H1 (cell line): ENCODE data around the gene R3HDM4. TPM values are rescaled to one million over a fixed set of nuclear protein-coding genes. Genes with fewer than 3 reads are reported as not detected.
A peak's percentile ranks its signal among the peaks of the same experiment; 100 is the strongest.

Experiments
- CBX5 ChIP-seq: fragments of 300-800, 300-1000 bp; sonication (generic); IDR thresholded peaks from 2 replicates; pipeline ENCODE4 v1.7.1; 2016; ENCODE audit warnings: antibody characterized with exemption, low read length, low read depth
- CTCF ChIP-seq, 3 experiments: IDR thresholded peaks; 1 replicate in 2 of 3; 2 replicates in 1 of 3; pipeline versions ENCODE4 v1.5.1 to v1.6.1; 2011; ENCODE audit warnings: low read length in 3 of 3, mild to moderate bottlenecking in 3 of 3, inconsistent platforms in 2 of 3, low read depth in 1 of 3, moderate library complexity in 1 of 3; ENCODE audit not compliant: insufficient read depth in 1 of 3; ENCODE audit errors: control extremely low read depth in 1 of 3
- E2F6 ChIP-seq: IDR thresholded peaks from 2 replicates; pipeline ENCODE4 v1.6.1; 2012; ENCODE audit warnings: inconsistent platforms
- FOSL1 ChIP-seq: IDR thresholded peaks from 2 replicates; pipeline ENCODE4 v1.6.1; 2011; ENCODE audit warnings: mild to moderate bottlenecking, low read depth, low read length, moderate library complexity; ENCODE audit not compliant: insufficient read depth
- KDM1A ChIP-seq: fragments of 200-600, 300-600 bp; sonication (generic); IDR thresholded peaks from 2 replicates; pipeline ENCODE4 v1.7.1; 2016; ENCODE audit warnings: mild to moderate bottlenecking, low read length, borderline replicate concordance
- KDM4A ChIP-seq: IDR thresholded peaks from one replicate; pipeline ENCODE4 v1.7.1; 2012; ENCODE audit warnings: low read depth, mild to moderate bottlenecking, moderate library complexity, low read length, inconsistent platforms; ENCODE audit not compliant: severe bottlenecking
- NRF1 ChIP-seq: IDR thresholded peaks from 2 replicates; pipeline ENCODE4 v1.6.1; 2011; ENCODE audit warnings: mild to moderate bottlenecking, low read depth, low read length, improper control_type of control experiment
- PHF8 ChIP-seq: fragments of 200-600 bp; sonication (generic); conservative IDR thresholded peaks from 2 replicates; pipeline ENCODE4 v1.7.1; 2012; ENCODE audit warnings: low read depth, mild to moderate bottlenecking, inconsistent platforms, low read length, moderate library complexity
- POLR2AphosphoS5 ChIP-seq: IDR thresholded peaks from 2 replicates; pipeline ENCODE4 v1.6.1; 2011; ENCODE audit warnings: low read depth, low read length
- POU5F1 ChIP-seq: IDR thresholded peaks from 2 replicates; pipeline ENCODE4 v1.6.1; 2011; ENCODE audit warnings: low read depth, mild to moderate bottlenecking, low read length, moderate library complexity
- RBBP5 ChIP-seq: IDR thresholded peaks from 2 replicates; pipeline ENCODE4 v1.7.1; 2012; ENCODE audit warnings: low read depth, mild to moderate bottlenecking, inconsistent platforms, low read length, moderate library complexity, borderline replicate concordance
- SIN3A ChIP-seq, 2 experiments: IDR thresholded peaks in 1 of 2; conservative IDR thresholded peaks in 1 of 2; 2 replicates each; pipeline ENCODE4 v1.6.1; 2011 to 2012; ENCODE audit warnings: low read length in 2 of 2, improper control_type of control experiment in 1 of 2, low read depth in 1 of 2, mild to moderate bottlenecking in 1 of 2
- SUZ12 ChIP-seq: fragments of 200-600 bp; sonication (generic); IDR thresholded peaks from 2 replicates; pipeline ENCODE4 v1.6.1; 2012; ENCODE audit warnings: mild to moderate bottlenecking, inconsistent platforms, low read length, moderate library complexity, mixed read lengths
- polyA plus RNA-seq, 7 experiments: library from polyadenylated mRNA; depleted of rRNA in 3 of 7; stranded (reverse) in 5 of 7; unstranded in 2 of 7; fragments of >200 nt in 5 of 7; fragments of 200-250 nt in 2 of 7; gene quantifications; 1 replicate in 5 of 7; 2 replicates in 1 of 7; 4 replicates in 1 of 7; pipeline versions ENCODE4 v1.2.1 to v1.2.3, GENCODE V29; 2011 to 2013; ENCODE audit warnings: missing spikeins in 2 of 7, mixed read lengths in 2 of 7
- total RNA-seq: library from RNA; stranded (reverse); fragmentation: NEBNext Ultra II Directional; extraction: Animal tissue kit (Norgen Biotek cat#: 25700); gene quantifications from 2 replicates; pipeline ENCODE4 v1.2.1, GENCODE V29; 2021

Gene R3HDM4
- total and polyA plus RNA-seq, 2 of the 8 experiments (the other 6 are each of a cell fraction or from before 2014, with no cell fraction given): 76.8 to 102 TPM

- TF ChIP-seq E2F6 (peak; percentile 71), SUZ12 (peak; percentile 90), CTCF (IDR thresholded peaks at IDR 0.05; ENCODE audit: control extremely low read depth in 1 of 3, insufficient read depth in 1 of 3, low read depth in 1 of 3, low read length in 3 of 3) (no peak), KDM1A (peak; percentile 77), RBBP5 (no peak), SIN3A (conservative IDR thresholded peaks at IDR 0.05 in 1 of 2, IDR thresholded peaks at IDR 0.05 in 1 of 2; ENCODE audit: low read depth in 1 of 2, low read length in 2 of 2) (0 out of 4 replicates have a peak, but pooled peaks of 1 of the 2 experiments have one; percentile 9), PHF8 (no peak), FOSL1 (no peak), POU5F1 (no peak), KDM4A (peak; percentile 24), POLR2AphosphoS5 (no peak), NRF1 (no peak), CBX5 (no peak)
These were observed 6.4 kb upstream of the R3HDM4 start (continued) for GRCh38 chr19:919199-920050.
